Measurements from ENCODE around the gene SDK2. TPM values are rescaled to one million over a fixed set of nuclear protein-coding genes. Genes with fewer than 3 reads are reported as not detected.

SDK2 gene
- total and polyA plus RNA-seq, 5 donors from 2014 or later = 0.02 to 0.59 (median 0.02) TPM; not detected in 2

GRCh38 chr17:73430848-73431247 is 213.4 kb downstream of the SDK2 start:
- Mint-ChIP-seq H3K4me3 (no peak overlapping the region), H3K27me3 (peaks cover 6% of the 10 kb centered on the region), H3K27ac (peak overlapping the region in 2 of 3 donors; percentile 7 to 31), H3K9me3 (no peaks in the 10 kb centered on the region), H3K4me1 (peaks cover 0 to 7% (median 3%) of the 10 kb centered on the region in 4 donors), H3K36me3 (no peaks in the 10 kb centered on the region)
- H3K27me3 ChIP-seq (ENCODE audit: control insufficient read depth, insufficient read depth, low read length) = no peaks in the 10 kb centered on the region
- H3K4me1 ChIP-seq (ENCODE audit: control insufficient read depth, insufficient read depth, low read length, poor library complexity, severe bottlenecking) = peaks cover 3% of the 10 kb centered on the region
- no peaks in the 10 kb centered on the region for H3K9me3 ChIP-seq (ENCODE audit: control insufficient read depth in 2 of 2, low read length in 2 of 2)
- no peak overlapping the region for H3K27ac ChIP-seq (ENCODE audit: insufficient read depth, low read length, poor library complexity, severe bottlenecking)
- no peak overlapping the region for H3K4me3 ChIP-seq (ENCODE audit: low read depth, low read length)
- no peak for ATAC-seq (ENCODE audit: low read depth in 2 of 2)
- no peaks in the 10 kb centered on the region for H3K36me3 ChIP-seq (ENCODE audit: control insufficient read depth, insufficient read depth, low read length)
- peak in 1 of 3 donors; percentile 17 for DNase-seq

GRCh38 chr17:73430165-73430680 is 214.0 kb downstream of the SDK2 start:
- ATAC-seq (ENCODE audit: low read depth in 2 of 2) (no peak), DNase-seq (no peak)
- Histone ChIP-seq H3K4me3 (ENCODE audit: low read depth, low read length) (no peak overlapping the region), H3K9me3 (ENCODE audit: control insufficient read depth in 2 of 2, low read length in 2 of 2) (no peaks in the 10 kb centered on the region), H3K27ac (ENCODE audit: insufficient read depth, low read length, poor library complexity, severe bottlenecking) (no peak overlapping the region), H3K4me1 (ENCODE audit: control insufficient read depth, insufficient read depth, low read length, poor library complexity, severe bottlenecking) (peaks cover 3% of the 10 kb centered on the region), H3K36me3 (ENCODE audit: control insufficient read depth, insufficient read depth, low read length) (no peaks in the 10 kb centered on the region), H3K27me3 (ENCODE audit: control insufficient read depth, insufficient read depth, low read length) (no peaks in the 10 kb centered on the region)
- no peaks in the 10 kb centered on the region for H3K36me3 Mint-ChIP-seq
- H3K27ac Mint-ChIP-seq = no peak overlapping the region
- H3K27me3 Mint-ChIP-seq = peaks cover 6% of the 10 kb centered on the region
- H3K9me3 Mint-ChIP-seq = no peaks in the 10 kb centered on the region
- H3K4me1 Mint-ChIP-seq = peaks cover 0 to 7% (median 3%) of the 10 kb centered on the region in 4 donors
- peak overlapping the region in 1 of 4 donors; percentile 54 for H3K4me3 Mint-ChIP-seq

- Mint-ChIP-seq H3K27me3 (peaks cover 6% of the 10 kb centered on the region), H3K9me3 (no peaks in the 10 kb centered on the region), H3K36me3 (no peaks in the 10 kb centered on the region), H3K4me1 (peaks cover 0 to 7% (median 3%) of the 10 kb centered on the region in 4 donors), H3K27ac (peak overlapping the region in 1 of 3 donors; percentile 81), H3K4me3 (peak overlapping the region in 2 of 4 donors; percentile 44 to 78)
- ATAC-seq (ENCODE audit: low read depth in 2 of 2) = peak; percentile 85 to 90
- Histone ChIP-seq H3K27me3 (ENCODE audit: control insufficient read depth, insufficient read depth, low read length) (no peaks in the 10 kb centered on the region), H3K4me3 (ENCODE audit: low read depth, low read length) (no peak overlapping the region), H3K36me3 (ENCODE audit: control insufficient read depth, insufficient read depth, low read length) (no peaks in the 10 kb centered on the region), H3K9me3 (ENCODE audit: control insufficient read depth in 2 of 2, low read length in 2 of 2) (no peaks in the 10 kb centered on the region), H3K4me1 (ENCODE audit: control insufficient read depth, insufficient read depth, low read length, poor library complexity, severe bottlenecking) (peaks cover 3% of the 10 kb centered on the region), H3K27ac (ENCODE audit: insufficient read depth, low read length, poor library complexity, severe bottlenecking) (no peak overlapping the region)
- DNase-seq = peak; percentile 69 to 80 (median 70)
These were observed 214.6 kb downstream of the SDK2 start for GRCh38 chr17:73429440-73430164.

- peaks cover 3% of the 10 kb centered on the region for H3K4me1 ChIP-seq (ENCODE audit: control insufficient read depth, insufficient read depth, low read length, poor library complexity, severe bottlenecking)
- H3K4me3 ChIP-seq (ENCODE audit: low read depth, low read length) = no peak overlapping the region
- H3K36me3 ChIP-seq (ENCODE audit: control insufficient read depth, insufficient read depth, low read length) = no peaks in the 10 kb centered on the region
- no peak overlapping the region for H3K27ac ChIP-seq (ENCODE audit: insufficient read depth, low read length, poor library complexity, severe bottlenecking)
- Mint-ChIP-seq H3K27ac (no peak overlapping the region), H3K9me3 (no peaks in the 10 kb centered on the region), H3K36me3 (no peaks in the 10 kb centered on the region), H3K4me1 (peaks cover 0 to 7% (median 3%) of the 10 kb centered on the region in 4 donors), H3K4me3 (no peak overlapping the region), H3K27me3 (peaks cover 6% of the 10 kb centered on the region)
- no peaks in the 10 kb centered on the region for H3K9me3 ChIP-seq (ENCODE audit: control insufficient read depth in 2 of 2, low read length in 2 of 2)
- DNase-seq (no peak), ATAC-seq (ENCODE audit: low read depth in 2 of 2) (no peak)
- H3K27me3 ChIP-seq (ENCODE audit: control insufficient read depth, insufficient read depth, low read length) = no peaks in the 10 kb centered on the region
These were observed 217.0 kb downstream of the SDK2 start for GRCh38 chr17:73427198-73427597.

GRCh38 chr17:73424571-73424970 is 219.7 kb downstream of the SDK2 start:
- ATAC-seq (ENCODE audit: low read depth in 2 of 2) (no peak), DNase-seq (no peak)
- Mint-ChIP-seq H3K27ac (peak overlapping the region in 1 of 3 donors; percentile 42), H3K9me3 (no peaks in the 10 kb centered on the region), H3K27me3 (peaks cover 6% of the 10 kb centered on the region), H3K36me3 (no peaks in the 10 kb centered on the region), H3K4me3 (no peak overlapping the region), H3K4me1 (peaks cover 0 to 4% (median 1%) of the 10 kb centered on the region in 4 donors)
- Histone ChIP-seq H3K27ac (ENCODE audit: insufficient read depth, low read length, poor library complexity, severe bottlenecking) (no peak overlapping the region), H3K4me1 (ENCODE audit: control insufficient read depth, insufficient read depth, low read length, poor library complexity, severe bottlenecking) (peaks cover 2% of the 10 kb centered on the region), H3K9me3 (ENCODE audit: control insufficient read depth in 2 of 2, low read length in 2 of 2) (no peaks in the 10 kb centered on the region), H3K36me3 (ENCODE audit: control insufficient read depth, insufficient read depth, low read length) (no peaks in the 10 kb centered on the region), H3K4me3 (ENCODE audit: low read depth, low read length) (no peak overlapping the region), H3K27me3 (ENCODE audit: control insufficient read depth, insufficient read depth, low read length) (no peaks in the 10 kb centered on the region)

GRCh38 chr17:73423806-73424205 is 220.4 kb downstream of the SDK2 start:
- DNase-seq (no peak), ATAC-seq (ENCODE audit: low read depth in 2 of 2) (no peak)
- H3K27me3 ChIP-seq (ENCODE audit: control insufficient read depth, insufficient read depth, low read length) = no peaks in the 10 kb centered on the region
- no peaks in the 10 kb centered on the region for H3K4me1 ChIP-seq (ENCODE audit: control insufficient read depth, insufficient read depth, low read length, poor library complexity, severe bottlenecking)
- H3K36me3 ChIP-seq (ENCODE audit: control insufficient read depth, insufficient read depth, low read length) = no peaks in the 10 kb centered on the region
- Mint-ChIP-seq H3K9me3 (no peaks in the 10 kb centered on the region), H3K36me3 (no peaks in the 10 kb centered on the region), H3K4me3 (no peak overlapping the region), H3K27ac (peak overlapping the region in 1 of 3 donors; percentile 42), H3K4me1 (no peaks in the 10 kb centered on the region), H3K27me3 (no peaks in the 10 kb centered on the region)
- no peak overlapping the region for H3K27ac ChIP-seq (ENCODE audit: insufficient read depth, low read length, poor library complexity, severe bottlenecking)
- H3K4me3 ChIP-seq (ENCODE audit: low read depth, low read length) = no peak overlapping the region
- H3K9me3 ChIP-seq (ENCODE audit: control insufficient read depth in 2 of 2, low read length in 2 of 2) = no peaks in the 10 kb centered on the region

GRCh38 chr17:73423159-73423715 is 221.0 kb downstream of the SDK2 start:
- H3K27me3 Mint-ChIP-seq = no peaks in the 10 kb centered on the region
- DNase-seq = no peak

More at GRCh38 chr17:73423159-73423715, 221.0 kb downstream of the SDK2 start:
- Histone ChIP-seq H3K36me3 (ENCODE audit: control insufficient read depth, insufficient read depth, low read length) (no peaks in the 10 kb centered on the region), H3K9me3 (ENCODE audit: control insufficient read depth in 2 of 2, low read length in 2 of 2) (no peaks in the 10 kb centered on the region), H3K4me1 (ENCODE audit: control insufficient read depth, insufficient read depth, low read length, poor library complexity, severe bottlenecking) (no peaks in the 10 kb centered on the region), H3K27me3 (ENCODE audit: control insufficient read depth, insufficient read depth, low read length) (no peaks in the 10 kb centered on the region), H3K27ac (ENCODE audit: insufficient read depth, low read length, poor library complexity, severe bottlenecking) (no peak overlapping the region), H3K4me3 (ENCODE audit: low read depth, low read length) (no peak overlapping the region)
- no peaks in the 10 kb centered on the region for H3K4me1 Mint-ChIP-seq
- H3K4me3 Mint-ChIP-seq = no peak overlapping the region
- H3K27ac Mint-ChIP-seq = no peak overlapping the region
- no peaks in the 10 kb centered on the region for H3K36me3 Mint-ChIP-seq
- peaks cover 0 to 1% (median 0%) of the 10 kb centered on the region in 7 donors for H3K9me3 Mint-ChIP-seq
- ATAC-seq (ENCODE audit: low read depth in 2 of 2) = no peak
